Thoracic aorta (tissue), 2 donors: Measurements from ENCODE around the gene SYNPO. TPM values are rescaled to one million over a fixed set of nuclear protein-coding genes. Genes with fewer than 3 reads are reported as not detected.

Experiments
- ATAC-seq: fragments of 150-250 bp; one replicate; pipeline ENCODE4 v1.8.0; 2017; ENCODE audit warnings: low read depth; ENCODE audit not compliant: insufficient number of reproducible peaks, low FRiP score
- DNase-seq: peaks from one replicate; pipeline ENCODE4 v3.0.0-alpha.2; 2020; ENCODE audit warnings: low spot score
- H3K27ac ChIP-seq, 2 donors: fragments of 200-600 bp; sonication (generic); 1 replicate in 1 of 2; 2 replicates in 1 of 2; pipeline ENCODE4 v1.5.1; 2016; ENCODE audit warnings: mild to moderate bottlenecking in 2 of 2, moderate library complexity in 2 of 2
- H3K27me3 ChIP-seq: fragments of 200-600 bp; sonication (generic); replicated peaks from 2 replicates; pipeline ENCODE4 v1.6.0; 2016; ENCODE audit warnings: mild to moderate bottlenecking; ENCODE audit not compliant: insufficient read depth
- H3K36me3 ChIP-seq: fragments of 200-600 bp; sonication (generic); one replicate; pipeline ENCODE4 v1.5.1; 2016
- H3K4me1 ChIP-seq, 2 donors: fragments of 200-600 bp; sonication (generic); 1 replicate in 1 of 2; 2 replicates in 1 of 2; pipeline versions ENCODE4 v1.5.1 to v1.6.0; 2016; ENCODE audit warnings: low read depth in 2 of 2, mild to moderate bottlenecking in 1 of 2; ENCODE audit not compliant: control insufficient read depth in 1 of 2
- H3K4me3 ChIP-seq: fragments of 200-600 bp; sonication (generic); 2 replicates; pipeline ENCODE4 v1.5.1; 2016; ENCODE audit warnings: mild to moderate bottlenecking
- H3K9me3 ChIP-seq: fragments of 200-600 bp; sonication (generic); 2 replicates; pipeline ENCODE4 v1.5.1; 2016
- CTCF ChIP-seq: fragments of 200-600 bp; sonication (generic); IDR thresholded peaks from one replicate; pipeline ENCODE4 v1.5.1; 2019; ENCODE audit warnings: antibody characterized with exemption
- total RNA-seq, 2 donors: library from RNA; depleted of rRNA; stranded (reverse); fragments of >200 nt; gene quantifications; one replicate each; pipeline versions ENCODE4 v1.1.0 to v1.2.3, GENCODE V29; 2016

Gene SYNPO
- total RNA-seq, 2 donors from 2014 or later, result 191 to 226 TPM

- Histone ChIP-seq H3K27me3 (no peaks in the 10 kb centered on the region), H3K4me3 (no peak overlapping the region), H3K4me1 (peaks cover 85 to 99% of the 10 kb centered on the region in 2 donors), H3K36me3 (no peaks in the 10 kb centered on the region), H3K27ac (peak overlapping the region; percentile 96 to 99), H3K9me3 (no peaks in the 10 kb centered on the region)
- DNase-seq, result no peak
- no peak for TF ChIP-seq CTCF
- no peak for ATAC-seq
Observed at GRCh38 chr5:150611026-150611425, 29.4 kb upstream of the SYNPO start.

GRCh38 chr5:150612405-150612804 is 28.1 kb upstream of the SYNPO start:
- no peak for TF ChIP-seq CTCF
- Histone ChIP-seq H3K9me3 (no peaks in the 10 kb centered on the region), H3K4me1 (peaks cover 92 to 99% of the 10 kb centered on the region in 2 donors), H3K27me3 (no peaks in the 10 kb centered on the region), H3K4me3 (no peak overlapping the region), H3K27ac (peak overlapping the region; percentile 96 to 99), H3K36me3 (no peaks in the 10 kb centered on the region)
- ATAC-seq (no peak), DNase-seq (no peak)

GRCh38 chr5:150612905-150613670 is 27.4 kb upstream of the SYNPO start:
- no peaks in the 10 kb centered on the region for H3K36me3 ChIP-seq
- peaks cover 87 to 99% of the 10 kb centered on the region in 2 donors for H3K4me1 ChIP-seq
- peak overlapping the region; percentile 96 to 99 for H3K27ac ChIP-seq
- no peaks in the 10 kb centered on the region for H3K9me3 ChIP-seq
- ATAC-seq (no peak), DNase-seq (no peak)
- H3K27me3 ChIP-seq, result no peaks in the 10 kb centered on the region
- no peak for TF ChIP-seq CTCF
- no peak overlapping the region for H3K4me3 ChIP-seq

- Histone ChIP-seq H3K27me3 (no peaks in the 10 kb centered on the region), H3K4me1 (peaks cover 87 to 99% of the 10 kb centered on the region in 2 donors), H3K9me3 (no peaks in the 10 kb centered on the region), H3K4me3 (no peak overlapping the region), H3K27ac (peak overlapping the region; percentile 96 to 99), H3K36me3 (no peaks in the 10 kb centered on the region)
- DNase-seq, result no peak
- no peak for ATAC-seq
- TF ChIP-seq CTCF, result no peak
Observed at GRCh38 chr5:150613991-150614660, 26.3 kb upstream of the SYNPO start.

- no peak for ATAC-seq
- peaks cover 86 to 99% of the 10 kb centered on the region in 2 donors for H3K4me1 ChIP-seq
Observed at GRCh38 chr5:150614661-150615060, 25.8 kb upstream of the SYNPO start.

More at GRCh38 chr5:150614661-150615060, 25.8 kb upstream of the SYNPO start:
- no peak for TF ChIP-seq CTCF
- Histone ChIP-seq H3K27ac (peak overlapping the region; percentile 96 to 99), H3K9me3 (no peaks in the 10 kb centered on the region), H3K36me3 (no peaks in the 10 kb centered on the region), H3K27me3 (no peaks in the 10 kb centered on the region), H3K4me3 (no peak overlapping the region)
- no peak for DNase-seq
